Neural crest cell (in vitro differentiated cells): ENCODE measurements around the gene DET1. TPM values are rescaled to one million over a fixed set of nuclear protein-coding genes. Genes with fewer than 3 reads are reported as not detected.
"Not testable (repeated sequence)": the region's sequence is repeated elsewhere in the genome, so short reads cannot be mapped to it uniquely, and the experiment has no call there.

Experiments used
- DNase-seq: peaks from one replicate; pipeline ENCODE4 v3.0.0; 2021; ENCODE audit warnings: low read depth, mixed read lengths, low spot score
- H3K27ac Mint-ChIP-seq: one replicate; pipeline ENCODE4 v1.8.0; 2021; ENCODE audit warnings: mild to moderate bottlenecking, mixed read lengths; ENCODE audit not compliant: unreplicated experiment
- H3K27me3 Mint-ChIP-seq: 2 replicates; pipeline ENCODE4 v1.8.0; 2021; ENCODE audit warnings: low read depth, mild to moderate bottlenecking, mixed read lengths
- H3K36me3 Mint-ChIP-seq: 2 replicates; pipeline ENCODE4 v1.8.0; 2021; ENCODE audit warnings: low read depth, mild to moderate bottlenecking, mixed read lengths
- H3K4me1 Mint-ChIP-seq: 2 replicates; pipeline ENCODE4 v1.8.0; 2021; ENCODE audit warnings: mixed read lengths
- H3K4me3 Mint-ChIP-seq: one replicate; pipeline ENCODE4 v1.8.0; 2021; ENCODE audit warnings: mild to moderate bottlenecking, mixed read lengths
- H3K9me3 Mint-ChIP-seq: 2 replicates; pipeline ENCODE4 v1.8.0; 2021; ENCODE audit warnings: mixed read lengths
- total RNA-seq: library from RNA; stranded (reverse); gene quantifications from 2 replicates; pipeline ENCODE4 v1.2.1, GENCODE V29; 2021
- TF ChIP-seq, protein P1 (sequence below): fragments of 200-600 bp; sonication (generic); conservative IDR thresholded peaks from 2 replicates; pipeline ENCODE4 v1.5.0; 2021; ENCODE audit warnings: antibody characterized with exemption, mild to moderate bottlenecking

The DET1 gene
- total RNA-seq, 1 donor from 2014 or later, result 14.0 TPM

DNA sequence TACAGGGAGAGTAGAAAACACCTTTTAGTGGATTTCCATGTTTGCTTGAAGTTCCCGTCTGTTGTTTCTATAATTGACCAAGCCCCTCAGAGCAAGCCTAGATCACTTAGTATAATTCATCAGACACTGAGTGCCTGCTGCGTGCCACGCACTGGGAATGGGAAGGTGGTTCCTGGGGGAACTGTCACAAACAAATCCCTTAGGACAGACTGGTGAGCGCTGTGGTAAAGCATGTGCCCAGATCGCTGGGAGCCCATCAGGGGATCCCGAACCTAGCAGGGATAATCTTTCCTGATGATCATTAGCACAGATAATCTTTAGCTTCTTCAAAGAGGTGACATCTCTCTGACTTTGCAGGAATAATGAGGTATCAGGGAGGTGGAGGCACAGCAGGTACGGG lies 69.4 kb downstream of the DET1 start:
- Mint-ChIP-seq H3K27me3 (no peaks in the 10 kb centered on the region), H3K27ac (no peak overlapping the region)

GRCh38 chr15:88476635-88477060 lies 69.8 kb downstream of the DET1 start:
- Mint-ChIP-seq H3K4me3 (no peak overlapping the region), H3K27me3 (no peaks in the 10 kb centered on the region), H3K36me3 (peaks cover 2% of the 10 kb centered on the region), H3K9me3 (no peaks in the 10 kb centered on the region), H3K4me1 (peaks cover 2% of the 10 kb centered on the region), H3K27ac (no peak overlapping the region)
- peak; percentile 18 for DNase-seq
- TF ChIP-seq, protein P1, sequence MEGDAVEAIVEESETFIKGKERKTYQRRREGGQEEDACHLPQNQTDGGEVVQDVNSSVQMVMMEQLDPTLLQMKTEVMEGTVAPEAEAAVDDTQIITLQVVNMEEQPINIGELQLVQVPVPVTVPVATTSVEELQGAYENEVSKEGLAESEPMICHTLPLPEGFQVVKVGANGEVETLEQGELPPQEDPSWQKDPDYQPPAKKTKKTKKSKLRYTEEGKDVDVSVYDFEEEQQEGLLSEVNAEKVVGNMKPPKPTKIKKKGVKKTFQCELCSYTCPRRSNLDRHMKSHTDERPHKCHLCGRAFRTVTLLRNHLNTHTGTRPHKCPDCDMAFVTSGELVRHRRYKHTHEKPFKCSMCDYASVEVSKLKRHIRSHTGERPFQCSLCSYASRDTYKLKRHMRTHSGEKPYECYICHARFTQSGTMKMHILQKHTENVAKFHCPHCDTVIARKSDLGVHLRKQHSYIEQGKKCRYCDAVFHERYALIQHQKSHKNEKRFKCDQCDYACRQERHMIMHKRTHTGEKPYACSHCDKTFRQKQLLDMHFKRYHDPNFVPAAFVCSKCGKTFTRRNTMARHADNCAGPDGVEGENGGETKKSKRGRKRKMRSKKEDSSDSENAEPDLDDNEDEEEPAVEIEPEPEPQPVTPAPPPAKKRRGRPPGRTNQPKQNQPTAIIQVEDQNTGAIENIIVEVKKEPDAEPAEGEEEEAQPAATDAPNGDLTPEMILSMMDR, result peak; percentile 75

More for the DNA sequence above, 69.4 kb downstream of the DET1 start:
- H3K9me3 Mint-ChIP-seq, result no peaks in the 10 kb centered on the region
- DNase-seq, result no peak
- TF ChIP-seq, protein P1, result no peak
- no peak overlapping the region for H3K4me3 Mint-ChIP-seq
- H3K4me1 Mint-ChIP-seq, result peaks cover 4% of the 10 kb centered on the region
- H3K36me3 Mint-ChIP-seq, result peaks cover under 1% of the 10 kb centered on the region

GRCh38 chr15:88473661-88474293 lies 72.7 kb downstream of the DET1 start:
- H3K9me3 Mint-ChIP-seq, H3K4me3 Mint-ChIP-seq, H3K4me1 Mint-ChIP-seq, H3K36me3 Mint-ChIP-seq, H3K27ac Mint-ChIP-seq, DNase-seq, H3K27me3 Mint-ChIP-seq: not testable (repeated sequence)

- peaks cover 2% of the 10 kb centered on the region for H3K36me3 Mint-ChIP-seq
- peaks cover 7% of the 10 kb centered on the region for H3K4me1 Mint-ChIP-seq
- no peak for DNase-seq
- TF ChIP-seq, protein P1, result no peak
- H3K9me3 Mint-ChIP-seq, result no peaks in the 10 kb centered on the region
- H3K4me3 Mint-ChIP-seq, result peak overlapping the region; percentile 50
- H3K27me3 Mint-ChIP-seq, result no peaks in the 10 kb centered on the region
- no peak overlapping the region for H3K27ac Mint-ChIP-seq
These were observed 74.3 kb downstream of the DET1 start for GRCh38 chr15:88472225-88472624.

GRCh38 chr15:88470625-88471372 lies 75.7 kb downstream of the DET1 start:
- H3K27ac Mint-ChIP-seq, result no peak overlapping the region

More at GRCh38 chr15:88470625-88471372, 75.7 kb downstream of the DET1 start:
- H3K9me3 Mint-ChIP-seq, result no peaks in the 10 kb centered on the region
- DNase-seq, result no peak
- H3K36me3 Mint-ChIP-seq, result peaks cover 2% of the 10 kb centered on the region
- no peak overlapping the region for H3K4me3 Mint-ChIP-seq
- H3K4me1 Mint-ChIP-seq, result peaks cover 16% of the 10 kb centered on the region
- TF ChIP-seq, protein P1, result peak; percentile 17
- H3K27me3 Mint-ChIP-seq, result no peaks in the 10 kb centered on the region
